T-helper 9 cell (primary cell): ENCODE data around the gene RABGAP1L.
"Not testable (repeated sequence)": the region's sequence is repeated elsewhere in the genome, so short reads cannot be mapped to it uniquely, and the experiment has no call there.

ENCODE experiments used
- DNase-seq: peaks from one replicate; pipeline ENCODE4 v3.0.0-alpha.2; 2020

The RABGAP1L gene

GRCh38 chr1:174398246-174398645, 238.9 kb downstream of the RABGAP1L start:
- no peak for DNase-seq

GRCh38 chr1:174399211-174399610, 239.9 kb downstream of the RABGAP1L start:
- DNase-seq, result no peak

- no peak for DNase-seq
Observed at GRCh38 chr1:174401075-174401474, 241.8 kb downstream of the RABGAP1L start.

- no peak for DNase-seq
Observed at GRCh38 chr1:174405219-174405618, 245.9 kb downstream of the RABGAP1L start.

GRCh38 chr1:174406421-174406820, 247.1 kb downstream of the RABGAP1L start:
- no peak for DNase-seq

GRCh38 chr1:174407665-174408064, 248.3 kb downstream of the RABGAP1L start:
- DNase-seq, result no peak

GRCh38 chr1:174408146-174408545, 248.8 kb downstream of the RABGAP1L start:
- DNase-seq, result no peak

GRCh38 chr1:174409801-174410200, 250.5 kb downstream of the RABGAP1L start:
- not testable (repeated sequence) for DNase-seq

- no peak for DNase-seq
Observed at GRCh38 chr1:174413632-174414031, 254.3 kb downstream of the RABGAP1L start.

- no peak for DNase-seq
Observed at GRCh38 chr1:174414203-174414602, 254.9 kb downstream of the RABGAP1L start.

GRCh38 chr1:174415506-174415905, 256.2 kb downstream of the RABGAP1L start:
- no peak for DNase-seq

GRCh38 chr1:174417921-174418320, 258.6 kb downstream of the RABGAP1L start:
- DNase-seq, result no peak

GRCh38 chr1:174425121-174425520, 265.8 kb downstream of the RABGAP1L start:
- no peak for DNase-seq

- DNase-seq, result no peak
Observed at GRCh38 chr1:174426153-174426552, 266.8 kb downstream of the RABGAP1L start.

GRCh38 chr1:174428033-174428432, 268.7 kb downstream of the RABGAP1L start:
- no peak for DNase-seq

GRCh38 chr1:174428739-174429138, 269.4 kb downstream of the RABGAP1L start:
- DNase-seq, result no peak

GRCh38 chr1:174433451-174433850, 274.1 kb downstream of the RABGAP1L start:
- DNase-seq, result no peak

GRCh38 chr1:174445351-174445750, 286.0 kb downstream of the RABGAP1L start:
- DNase-seq, result no peak

GRCh38 chr1:174445817-174446216, 286.5 kb downstream of the RABGAP1L start:
- no peak for DNase-seq

- no peak for DNase-seq
Observed at GRCh38 chr1:174447866-174448530, 288.7 kb downstream of the RABGAP1L start, which contains the start of gene GPR52. Gene GPR52 (plus strand): TSS chr1:174447964. CDS start chr1:174448112, 148 bp downstream.

- no peak for DNase-seq
Observed at GRCh38 chr1:174448531-174448883, 289.2 kb downstream of the RABGAP1L start.

GRCh38 chr1:174448974-174449373, 289.7 kb downstream of the RABGAP1L start:
- no peak for DNase-seq

- no peak for DNase-seq
Observed at GRCh38 chr1:174451408-174451807, 292.1 kb downstream of the RABGAP1L start.

- DNase-seq, result no peak
Observed at GRCh38 chr1:174465855-174466254, 306.5 kb downstream of the RABGAP1L start.

- DNase-seq, result no peak
Observed at GRCh38 chr1:174466607-174467006, 307.3 kb downstream of the RABGAP1L start.
